Mammary epithelial cell (primary cell): ENCODE results near the gene FKRP.
"Not testable (repeated sequence)": the region's sequence is repeated elsewhere in the genome, so short reads cannot be mapped to it uniquely, and the experiment has no call there.

Experiments
- EZH2 ChIP-seq: IDR thresholded peaks from 2 replicates; pipeline ENCODE4 v1.6.1; 2012; ENCODE audit warnings: low read length, inconsistent platforms, borderline replicate concordance
- TF ChIP-seq, protein P1 (sequence below), 2 donors: IDR thresholded peaks in 1 of 2; conservative IDR thresholded peaks in 1 of 2; 2 replicates each; pipeline ENCODE4 v1.5.1; 2011 to 2012; ENCODE audit warnings: inconsistent platforms in 2 of 2, low read length in 2 of 2, mild to moderate bottlenecking in 2 of 2, control low read depth in 1 of 2, low read depth in 1 of 2; ENCODE audit not compliant: insufficient read depth in 1 of 2; ENCODE audit errors: extremely low read depth in 1 of 2

DNA sequence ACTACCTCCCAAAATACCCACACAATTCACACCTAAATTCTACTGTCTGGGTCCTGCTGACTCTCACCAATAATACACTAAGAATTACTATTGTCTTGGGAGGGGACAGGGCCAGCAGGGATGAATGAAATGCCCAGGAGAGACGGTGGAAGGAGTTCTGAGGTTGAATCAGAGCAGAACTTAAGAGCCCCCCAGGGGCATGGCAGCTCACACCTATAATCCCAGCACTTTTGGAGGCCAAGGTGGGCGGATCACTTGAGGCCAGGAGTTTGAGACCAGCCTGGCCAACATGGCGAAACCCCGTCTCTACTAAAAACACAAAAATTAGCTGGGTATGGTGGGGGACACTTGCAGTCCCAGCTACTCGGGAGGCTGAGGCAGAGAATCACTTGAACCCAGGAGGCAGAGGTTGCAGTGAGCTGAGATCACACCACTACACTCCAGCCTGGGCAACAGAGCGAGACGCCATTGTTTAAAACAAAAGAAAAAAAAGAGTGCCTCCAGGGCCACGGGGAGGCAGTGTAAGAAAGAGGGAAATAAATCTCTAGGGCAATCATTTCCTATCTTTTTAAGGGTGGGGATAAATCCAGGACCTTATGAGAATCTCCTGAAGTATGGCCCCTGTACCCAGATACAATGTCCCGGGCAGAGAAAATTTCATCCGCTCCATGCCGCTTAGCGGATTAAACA, 32.2 kb downstream of the FKRP start:
- not testable (repeated sequence) for TF ChIP-seq EZH2
- TF ChIP-seq, protein P1, sequence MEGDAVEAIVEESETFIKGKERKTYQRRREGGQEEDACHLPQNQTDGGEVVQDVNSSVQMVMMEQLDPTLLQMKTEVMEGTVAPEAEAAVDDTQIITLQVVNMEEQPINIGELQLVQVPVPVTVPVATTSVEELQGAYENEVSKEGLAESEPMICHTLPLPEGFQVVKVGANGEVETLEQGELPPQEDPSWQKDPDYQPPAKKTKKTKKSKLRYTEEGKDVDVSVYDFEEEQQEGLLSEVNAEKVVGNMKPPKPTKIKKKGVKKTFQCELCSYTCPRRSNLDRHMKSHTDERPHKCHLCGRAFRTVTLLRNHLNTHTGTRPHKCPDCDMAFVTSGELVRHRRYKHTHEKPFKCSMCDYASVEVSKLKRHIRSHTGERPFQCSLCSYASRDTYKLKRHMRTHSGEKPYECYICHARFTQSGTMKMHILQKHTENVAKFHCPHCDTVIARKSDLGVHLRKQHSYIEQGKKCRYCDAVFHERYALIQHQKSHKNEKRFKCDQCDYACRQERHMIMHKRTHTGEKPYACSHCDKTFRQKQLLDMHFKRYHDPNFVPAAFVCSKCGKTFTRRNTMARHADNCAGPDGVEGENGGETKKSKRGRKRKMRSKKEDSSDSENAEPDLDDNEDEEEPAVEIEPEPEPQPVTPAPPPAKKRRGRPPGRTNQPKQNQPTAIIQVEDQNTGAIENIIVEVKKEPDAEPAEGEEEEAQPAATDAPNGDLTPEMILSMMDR (conservative IDR thresholded peaks at IDR 0.05 in 1 of 2, IDR thresholded peaks at IDR 0.05 in 1 of 2; ENCODE audit: extremely low read depth in 1 of 2, insufficient read depth in 1 of 2, low read depth in 1 of 2, low read length in 2 of 2), result not testable (repeated sequence)
